GM18858 (cell line): ENCODE results near the gene VAMP4.
"Not testable (repeated sequence)": the region's sequence is repeated elsewhere in the genome, so short reads cannot be mapped to it uniquely, and the experiment has no call there.

Source experiments
- ATAC-seq: cut with Tn5 transposase; IDR thresholded peaks from one replicate; pipeline ENCODE4 v1.9.1; 2021; ENCODE audit not compliant: unreplicated experiment

Gene VAMP4

DNA sequence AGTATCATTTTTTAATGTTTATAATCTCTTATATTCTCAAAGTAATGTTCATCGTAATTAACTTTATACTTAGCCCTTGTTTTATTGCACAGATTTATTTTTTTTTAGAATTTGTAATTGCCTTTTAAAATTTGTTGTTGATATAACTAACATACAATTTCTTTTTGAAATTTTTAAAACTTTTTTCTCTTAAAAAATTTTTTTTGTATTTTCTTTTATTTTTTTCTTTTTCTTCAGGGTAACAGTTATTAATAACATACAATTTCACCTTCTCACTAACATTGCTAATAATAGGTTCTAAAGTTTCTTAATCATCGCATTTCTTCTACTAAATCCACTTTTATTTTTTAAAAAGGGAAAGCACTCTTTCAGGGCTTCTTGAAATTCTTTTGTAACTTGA is 11.3 kb upstream of the VAMP4 start:
- ATAC-seq: no peak

DNA sequence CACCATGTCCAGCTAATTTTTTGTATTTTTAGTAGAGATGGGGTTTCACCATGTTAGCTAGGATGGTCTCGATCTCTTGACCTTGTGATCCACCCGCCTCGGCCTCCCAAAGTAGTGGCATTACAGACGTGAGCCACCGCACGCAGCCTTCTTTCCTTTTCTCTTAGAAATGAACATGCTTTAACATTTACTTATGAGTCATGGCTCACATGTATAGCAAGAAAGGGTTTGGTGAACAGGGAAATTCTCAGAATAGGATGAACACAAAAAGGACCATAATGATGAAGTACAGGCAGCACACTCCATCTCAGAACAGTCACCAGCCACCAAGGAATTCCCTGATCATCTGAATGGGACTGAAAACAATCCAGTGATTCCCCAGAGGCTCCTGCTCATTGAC is 9.4 kb upstream of the VAMP4 start:
- no peak for ATAC-seq

DNA sequence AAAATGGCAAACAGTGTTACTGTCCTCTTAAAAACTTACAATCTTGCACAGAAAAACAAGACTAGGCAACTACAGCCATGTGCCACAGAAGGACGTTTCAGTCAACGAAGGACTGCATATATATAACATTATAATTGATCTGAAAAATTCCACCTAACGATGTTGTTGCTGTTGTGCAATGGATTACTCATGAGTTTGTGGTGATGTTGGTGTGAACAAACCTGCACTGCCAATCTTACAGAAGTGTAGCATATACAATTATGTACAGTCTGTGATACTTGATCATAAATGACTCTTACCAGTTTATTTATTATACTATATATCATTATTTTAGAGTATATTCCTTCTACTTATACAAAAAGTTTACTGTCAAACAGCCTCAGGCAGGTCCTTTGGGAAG is 6.8 kb upstream of the VAMP4 start:
- no peak for ATAC-seq

DNA sequence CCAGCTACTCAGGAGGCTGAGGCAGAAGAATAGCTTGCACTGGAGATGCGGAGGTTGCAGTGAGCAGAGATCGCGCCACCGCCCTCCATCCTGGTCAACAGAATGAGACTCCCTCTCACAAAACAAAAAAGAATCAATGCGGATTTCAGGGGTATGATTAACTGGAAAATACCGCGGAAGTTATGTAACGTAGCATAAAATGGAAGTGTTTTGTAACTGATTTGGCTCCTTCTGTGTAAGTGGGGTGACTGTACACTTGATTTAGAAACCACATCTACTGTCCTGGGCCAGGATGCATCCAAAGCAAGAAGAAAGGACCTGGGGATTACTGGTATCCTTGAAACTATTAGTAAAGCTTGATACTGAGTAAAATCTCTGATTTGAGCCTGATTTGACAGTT is 3.1 kb upstream of the VAMP4 start:
- ATAC-seq: no peak

DNA sequence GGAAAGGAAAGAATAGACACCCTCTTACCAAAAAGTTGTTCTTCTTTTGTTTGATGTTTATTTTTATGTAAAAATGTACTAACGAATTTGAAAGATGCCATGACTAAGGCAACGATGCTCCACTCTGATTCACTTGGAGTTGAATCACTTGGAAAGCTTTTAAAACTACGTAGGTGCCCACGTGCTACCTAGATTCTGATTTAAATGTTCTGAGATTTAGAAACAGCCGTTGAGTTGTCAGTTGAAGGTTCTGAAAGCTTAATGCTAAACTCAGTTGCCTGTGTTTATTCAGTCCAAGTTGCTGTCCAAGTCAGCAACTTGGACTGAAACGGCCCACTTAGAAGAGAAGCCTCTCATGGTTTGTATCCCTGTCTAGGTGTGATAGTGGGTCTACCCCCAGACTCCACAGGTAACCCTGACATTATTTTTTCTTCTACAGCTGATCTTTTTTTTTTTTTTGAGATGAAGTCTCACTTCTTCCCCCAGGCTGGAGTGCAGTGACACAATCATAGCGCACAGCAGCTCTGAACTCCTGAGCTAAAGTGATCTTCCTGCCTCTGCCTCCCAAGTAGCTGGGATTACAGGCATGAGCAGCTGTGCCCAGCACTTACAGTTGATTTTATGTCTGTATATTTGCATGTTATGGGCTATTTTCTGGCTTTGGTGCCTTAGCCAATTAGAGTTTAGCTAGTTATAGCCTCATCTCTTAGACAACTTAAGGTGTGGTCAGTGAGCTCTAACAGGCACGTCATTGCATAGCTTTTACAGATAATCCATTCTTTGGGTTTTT is 1.4 kb upstream of the VAMP4 start:
- ATAC-seq: no peak

DNA sequence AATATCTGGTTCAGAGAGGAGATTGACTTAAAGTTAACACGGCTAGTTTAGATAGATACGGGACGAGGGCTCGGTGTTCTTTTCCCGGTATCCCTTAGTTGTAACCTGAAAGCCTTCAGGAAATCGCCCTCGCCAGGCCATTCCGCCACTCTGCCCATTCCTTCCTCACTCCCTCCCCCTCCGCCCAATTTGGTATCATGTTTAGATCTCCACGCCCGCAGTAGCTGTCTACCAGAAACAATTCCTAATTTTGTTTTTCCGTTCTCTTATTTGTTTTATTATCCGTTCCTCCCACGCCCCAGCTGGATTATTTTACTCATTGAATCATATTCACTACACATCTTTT is 685 bp upstream of the VAMP4 start:
- no peak for ATAC-seq

DNA sequence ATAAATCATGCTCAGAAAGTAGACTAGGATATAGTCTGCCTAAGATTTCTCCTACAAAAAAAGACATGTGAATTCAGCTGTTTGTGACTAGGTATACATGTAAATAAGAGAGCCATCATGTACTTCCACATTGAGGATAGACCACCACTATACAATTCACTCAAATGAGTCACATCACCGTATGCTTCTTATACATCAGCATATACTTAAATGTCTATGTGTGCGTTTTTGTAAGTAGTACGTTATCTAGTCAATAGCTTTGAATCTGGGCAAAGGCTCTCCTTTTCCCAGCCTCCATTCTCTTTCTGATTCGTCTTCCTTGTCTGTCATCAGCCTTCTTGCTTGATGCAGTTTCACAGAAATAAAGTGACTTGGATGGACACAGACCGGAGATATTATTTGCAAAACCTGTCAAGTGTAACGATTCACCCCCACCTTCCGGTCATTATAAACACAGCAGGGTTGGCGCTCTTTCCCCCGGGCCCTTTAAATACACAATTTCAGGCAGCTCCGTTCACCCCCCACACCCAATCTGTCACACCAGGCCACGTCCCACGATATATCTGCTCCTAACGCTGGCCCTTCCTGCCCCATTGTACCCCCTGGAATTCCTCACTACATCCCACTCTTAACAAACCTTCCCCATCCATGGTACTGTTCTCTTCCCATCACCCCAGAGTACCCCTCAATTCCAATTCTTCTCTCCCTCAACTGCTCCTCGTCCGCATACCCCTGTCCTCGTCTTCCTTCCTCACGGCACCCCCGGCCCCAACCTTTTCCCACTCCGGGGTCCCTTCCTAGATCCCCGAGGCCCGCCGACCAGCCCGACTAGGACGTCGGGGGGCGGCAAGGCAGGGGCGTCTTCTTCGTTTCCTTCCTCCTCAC is 636 bp downstream of the VAMP4 start:
- no peak for ATAC-seq

DNA sequence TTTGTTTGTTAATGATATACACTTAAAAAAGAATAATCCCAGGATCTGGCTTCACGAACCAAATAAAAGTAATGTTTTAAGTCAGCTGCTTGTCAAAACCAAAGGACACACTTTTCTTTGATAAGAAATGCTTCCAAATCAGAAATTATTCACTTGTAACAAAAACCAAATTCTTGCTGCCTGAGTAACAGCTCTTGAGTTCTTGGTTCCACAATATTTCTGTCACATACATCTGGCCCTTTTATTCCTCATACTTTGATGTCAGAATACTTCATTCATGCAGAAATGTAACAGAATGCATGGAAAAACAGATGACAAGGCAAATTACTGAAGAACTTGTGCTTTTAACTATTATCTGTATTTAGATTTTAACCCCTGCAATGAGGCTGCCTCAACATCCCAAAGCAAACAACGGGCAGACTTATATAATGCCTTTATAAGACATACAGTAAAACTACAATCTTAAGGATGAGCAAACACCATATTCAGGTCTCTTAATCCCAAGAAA is 1.5 kb downstream of the VAMP4 start:
- ATAC-seq: no peak

DNA sequence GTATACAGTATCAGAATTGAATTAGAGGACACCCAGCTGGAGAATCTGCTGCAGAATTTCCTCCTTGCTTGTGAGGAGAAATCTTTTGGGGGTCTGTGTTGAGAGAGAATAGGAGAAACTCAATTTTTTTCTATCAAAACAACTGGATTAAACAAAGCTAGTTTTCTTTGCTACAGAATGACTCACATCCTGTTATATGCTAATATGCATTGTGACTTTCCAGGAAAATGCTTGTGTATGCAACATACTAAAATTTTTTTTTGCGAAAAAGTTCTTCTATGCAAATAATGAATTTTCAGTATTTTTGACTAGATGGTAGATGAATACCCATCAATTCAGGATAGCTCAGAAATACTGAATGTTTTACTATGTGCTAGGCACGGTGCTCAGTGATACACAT is 2.2 kb downstream of the VAMP4 start:
- no peak for ATAC-seq

DNA sequence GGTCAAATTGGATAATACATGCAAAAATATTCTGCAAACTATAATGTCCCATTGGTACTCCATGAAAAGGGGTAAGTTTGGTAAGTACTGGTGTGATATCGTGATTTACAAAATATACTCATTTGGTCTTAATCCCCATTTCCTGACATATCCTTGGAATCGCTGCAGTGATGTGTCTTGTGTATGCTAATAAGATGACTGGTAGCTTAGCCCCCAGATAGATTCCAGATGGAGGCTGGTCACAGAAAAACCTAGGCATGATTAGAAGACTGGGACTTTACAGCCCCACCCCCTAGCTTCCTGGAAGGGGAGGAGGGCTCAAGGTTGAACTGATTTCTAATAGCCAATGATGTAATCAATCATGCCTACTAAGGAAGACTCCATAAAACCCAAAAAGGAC is 3.0 kb downstream of the VAMP4 start:
- ATAC-seq: no peak

DNA sequence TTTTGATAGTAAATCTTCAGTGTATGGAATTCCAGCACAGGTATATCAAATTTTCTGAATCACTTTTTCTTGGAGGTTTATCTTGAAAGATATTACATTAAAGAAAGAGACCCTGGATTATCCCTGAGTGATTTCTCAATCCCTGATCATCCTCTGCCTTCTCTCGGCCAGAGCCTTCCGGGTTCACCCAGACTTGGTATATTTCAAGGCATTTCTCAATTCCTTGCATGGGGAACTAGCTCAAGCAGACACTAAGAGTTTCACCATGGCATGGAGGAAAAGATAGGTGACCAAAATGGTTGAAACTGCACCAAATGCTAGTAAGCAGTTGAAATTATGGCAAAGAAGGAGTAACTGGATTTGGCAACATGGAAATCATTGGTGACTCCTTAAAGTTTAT is 5.7 kb downstream of the VAMP4 start:
- ATAC-seq: no peak

DNA sequence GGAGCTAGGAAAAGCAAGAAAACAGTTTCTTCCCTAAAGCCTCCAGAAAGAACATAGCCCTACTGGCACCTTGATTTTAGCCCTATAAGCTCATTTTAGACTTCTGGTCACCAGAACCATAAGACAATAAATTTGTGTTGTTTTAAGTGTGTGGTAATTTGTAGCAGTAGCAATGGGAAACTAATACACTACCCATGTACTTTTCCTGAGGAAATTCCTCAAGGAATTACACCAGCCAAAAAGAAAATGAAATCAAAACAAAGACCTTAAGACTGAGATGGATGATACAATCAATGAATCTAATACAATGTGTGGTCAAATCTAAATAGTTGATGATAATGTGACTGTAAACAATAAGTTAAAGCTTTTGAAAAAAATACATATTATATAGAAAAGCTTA is 11.8 kb downstream of the VAMP4 start:
- ATAC-seq: no peak

DNA sequence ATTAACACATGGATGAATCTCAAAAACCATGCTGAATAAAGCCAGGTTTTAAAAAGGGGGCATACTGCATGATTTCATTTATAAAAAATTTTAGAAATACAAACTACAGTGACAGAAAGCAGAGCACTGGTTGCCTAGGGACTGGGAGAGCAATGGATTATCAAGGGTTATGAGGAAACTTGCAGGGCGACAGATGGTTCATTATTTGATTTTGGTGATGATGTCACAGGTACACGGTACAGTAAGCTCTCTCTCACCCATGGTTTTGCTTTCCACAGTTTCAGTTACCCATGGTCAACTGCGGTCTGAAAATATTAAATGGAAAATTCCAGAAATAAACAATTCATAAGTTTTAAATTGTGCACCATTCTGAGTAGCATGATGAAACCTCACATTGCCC is 14.1 kb downstream of the VAMP4 start:
- no peak for ATAC-seq

DNA sequence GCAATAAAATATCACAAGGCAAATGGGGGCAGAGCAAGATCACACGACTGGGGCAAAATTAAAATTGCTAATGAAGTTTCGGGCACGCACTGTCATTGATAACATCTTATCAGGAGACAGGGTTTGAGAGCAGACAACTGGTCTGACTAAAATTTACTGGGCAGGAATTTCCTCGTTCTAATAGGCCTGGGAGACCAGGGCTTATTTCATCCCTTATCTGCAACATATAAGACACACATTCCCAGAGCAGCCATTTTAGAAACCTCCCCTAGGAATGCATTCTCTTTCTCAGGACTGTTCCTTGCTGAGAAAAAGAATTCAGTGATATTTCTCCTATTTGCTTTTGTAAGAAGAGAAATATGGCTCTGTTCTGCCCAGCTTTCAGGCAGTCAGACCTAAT is 18.7 kb downstream of the VAMP4 start:
- not testable (repeated sequence) for ATAC-seq

DNA sequence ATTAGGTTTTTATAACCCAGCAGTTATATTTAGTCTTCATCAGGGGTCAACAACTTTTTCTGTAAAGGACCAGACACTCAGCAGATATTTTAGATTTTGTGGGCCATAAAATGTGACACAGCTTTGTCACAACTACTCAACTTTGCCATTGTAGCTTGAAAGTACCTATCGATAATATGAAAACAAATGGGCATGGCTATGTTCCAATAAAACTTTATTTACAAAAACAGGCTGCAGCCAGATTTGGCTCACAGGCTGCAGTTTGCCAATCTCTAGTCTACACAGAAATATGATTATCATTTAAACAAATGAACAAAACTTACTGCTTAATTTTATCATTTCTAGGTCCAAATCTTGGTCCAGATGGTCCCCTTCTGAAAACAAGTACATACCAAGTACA is 23.0 kb downstream of the VAMP4 start:
- ATAC-seq: no peak

DNA sequence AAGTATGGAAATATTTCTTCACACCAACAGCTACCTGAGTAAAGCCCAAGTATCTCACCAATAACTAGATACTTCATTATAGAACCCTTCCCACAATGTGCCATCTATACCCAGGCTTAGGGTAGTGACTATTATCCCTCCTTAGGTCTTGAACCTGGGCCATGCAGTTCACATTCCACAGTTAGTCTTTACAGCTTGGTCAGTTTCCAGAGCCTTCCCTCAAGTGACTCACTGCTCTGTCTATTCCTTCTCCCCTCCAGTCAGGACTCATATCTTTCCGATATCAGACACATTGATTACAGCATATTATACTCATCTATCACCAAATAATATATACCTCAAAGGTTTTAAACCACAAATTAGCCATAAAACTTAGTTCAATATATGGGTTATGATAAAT is 23.6 kb downstream of the VAMP4 start:
- no peak for ATAC-seq

DNA sequence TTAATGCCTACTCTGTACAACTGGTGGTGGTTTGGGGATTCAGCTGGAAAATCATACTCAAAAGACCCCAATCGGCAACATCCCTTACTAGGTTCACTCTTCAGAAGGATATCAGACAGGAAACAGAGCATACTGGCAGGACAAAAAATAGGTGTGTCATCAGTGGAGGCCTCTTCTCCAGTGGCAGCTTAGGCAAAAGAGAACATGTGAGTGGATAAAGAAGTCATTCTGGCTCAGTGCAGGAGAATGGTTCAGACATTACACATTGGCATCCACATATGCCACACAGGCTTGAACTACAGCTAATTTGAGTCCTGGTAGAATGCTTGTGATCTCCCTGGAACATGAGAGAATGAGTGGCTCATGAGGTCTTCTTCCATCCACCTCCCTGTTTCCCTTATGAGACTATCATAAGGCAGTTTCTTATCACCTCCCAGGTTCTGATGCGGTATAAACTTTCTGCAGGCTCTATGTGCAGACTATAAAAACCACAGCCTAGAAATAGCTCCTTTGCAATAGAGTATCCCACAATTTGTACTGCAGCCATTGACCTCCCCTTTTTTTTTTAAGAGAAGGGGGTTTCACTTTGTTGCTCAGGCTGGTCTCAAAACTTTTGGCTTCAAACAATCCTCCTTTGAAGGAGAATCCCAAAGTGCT is 24.7 kb downstream of the VAMP4 start:
- no peak for ATAC-seq

DNA sequence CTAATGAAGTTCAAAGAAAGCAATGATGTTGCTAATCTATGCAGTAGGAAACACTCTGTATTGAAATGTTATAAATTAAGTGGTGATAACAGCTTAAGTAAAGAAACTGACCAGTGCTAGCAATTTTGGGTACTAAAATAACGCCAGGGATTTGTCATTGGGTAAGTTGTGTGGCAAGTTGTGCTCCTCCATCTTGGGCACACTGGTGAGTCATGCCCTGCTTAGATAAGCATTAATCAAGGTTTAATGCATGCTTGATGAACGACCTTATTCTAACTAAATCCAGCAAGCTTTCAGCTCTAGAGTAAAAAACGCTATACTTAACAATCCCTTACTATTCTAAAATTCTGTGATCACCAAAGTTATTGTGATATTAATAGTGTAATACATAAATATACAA is 25.2 kb downstream of the VAMP4 start:
- ATAC-seq: no peak

DNA sequence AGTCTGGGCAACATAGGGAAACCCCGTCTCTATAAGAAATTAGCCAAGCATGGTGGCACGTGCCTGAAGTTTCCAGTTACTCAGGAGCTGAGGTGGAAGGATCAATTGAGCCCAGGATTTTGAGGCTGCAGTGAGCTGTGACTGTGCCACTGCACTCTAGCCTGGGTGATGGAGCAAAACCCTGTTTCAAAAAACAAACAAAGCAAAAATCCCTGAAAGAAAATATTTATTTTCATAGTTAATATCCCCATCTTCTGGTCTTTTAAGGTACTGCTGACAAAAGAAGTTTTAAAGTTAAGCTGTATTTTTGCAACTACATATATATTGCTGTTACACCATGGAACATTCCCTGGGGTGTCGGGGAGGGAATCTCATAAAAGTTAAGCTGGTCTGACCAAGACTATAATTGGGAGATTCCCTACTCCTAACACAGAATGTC is 26.0 kb downstream of the VAMP4 start:
- no peak for ATAC-seq

DNA sequence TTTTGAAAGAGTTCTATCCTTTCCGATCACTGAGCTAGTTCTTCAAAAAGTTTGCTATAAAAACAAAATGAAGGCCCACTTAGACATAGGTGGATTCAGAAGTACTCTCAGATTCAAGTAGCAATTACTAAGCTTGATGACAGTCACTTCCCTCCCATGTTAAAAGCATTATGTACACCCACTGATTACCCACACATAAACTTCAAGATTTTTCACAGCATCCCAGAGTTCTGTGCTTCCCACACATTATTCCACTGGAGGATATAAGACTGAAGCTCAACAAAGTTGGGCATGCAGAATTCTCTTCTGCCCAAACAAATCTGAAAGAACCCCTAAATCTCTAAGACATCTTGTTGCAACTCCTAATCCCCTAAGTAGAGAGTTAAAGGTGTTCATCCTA is 29.5 kb downstream of the VAMP4 start:
- ATAC-seq: no peak

DNA sequence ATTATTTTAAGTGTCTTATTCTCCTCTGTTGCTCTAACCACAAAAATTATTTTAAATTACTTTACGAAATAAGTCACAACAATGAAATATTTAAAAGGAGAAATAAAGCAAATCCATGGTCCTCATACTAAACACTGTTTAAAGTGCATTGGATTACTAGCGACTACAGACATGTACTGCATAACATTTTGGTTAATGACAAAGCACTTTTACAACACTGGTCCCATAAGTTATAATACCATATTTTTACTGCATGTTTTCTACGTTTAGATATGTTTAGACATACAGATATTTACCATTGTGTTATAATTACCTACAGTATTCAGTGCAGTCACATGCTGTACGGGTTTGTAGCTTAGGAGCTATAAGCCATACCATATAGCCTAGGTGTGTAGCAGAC is 30.2 kb downstream of the VAMP4 start:
- no peak for ATAC-seq

DNA sequence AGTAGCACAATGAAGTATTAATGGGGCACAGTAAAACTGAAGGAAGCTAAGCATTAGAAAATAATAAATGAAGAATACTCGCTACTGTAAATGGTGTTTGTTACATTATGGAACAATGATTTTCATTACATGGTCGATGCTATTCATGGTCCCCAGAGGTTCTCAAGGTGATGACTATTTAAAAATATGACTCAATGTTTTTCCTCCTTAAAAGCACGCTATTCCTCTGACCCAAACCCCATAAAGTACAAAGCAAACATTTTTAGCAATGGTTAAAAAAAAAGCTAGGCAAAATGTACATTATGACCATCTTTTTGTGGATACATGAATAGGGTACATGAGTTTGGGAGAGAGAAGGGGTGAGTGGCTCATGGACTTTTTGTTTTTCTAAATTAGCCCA is 34.3 kb downstream of the VAMP4 start:
- ATAC-seq: no peak
